ENCODE measurements around the gene HARS2. TPM values are rescaled to one million over a fixed set of nuclear protein-coding genes. Genes with fewer than 3 reads are reported as not detected.
A peak's percentile ranks its signal among the peaks of the same experiment; 100 is the strongest.
"Not testable (repeated sequence)": the region's sequence is repeated elsewhere in the genome, so short reads cannot be mapped to it uniquely, and the experiment has no call there.

The HARS2 gene
- total RNA-seq, 1 donor from 2014 or later = 10.7 TPM

DNA sequence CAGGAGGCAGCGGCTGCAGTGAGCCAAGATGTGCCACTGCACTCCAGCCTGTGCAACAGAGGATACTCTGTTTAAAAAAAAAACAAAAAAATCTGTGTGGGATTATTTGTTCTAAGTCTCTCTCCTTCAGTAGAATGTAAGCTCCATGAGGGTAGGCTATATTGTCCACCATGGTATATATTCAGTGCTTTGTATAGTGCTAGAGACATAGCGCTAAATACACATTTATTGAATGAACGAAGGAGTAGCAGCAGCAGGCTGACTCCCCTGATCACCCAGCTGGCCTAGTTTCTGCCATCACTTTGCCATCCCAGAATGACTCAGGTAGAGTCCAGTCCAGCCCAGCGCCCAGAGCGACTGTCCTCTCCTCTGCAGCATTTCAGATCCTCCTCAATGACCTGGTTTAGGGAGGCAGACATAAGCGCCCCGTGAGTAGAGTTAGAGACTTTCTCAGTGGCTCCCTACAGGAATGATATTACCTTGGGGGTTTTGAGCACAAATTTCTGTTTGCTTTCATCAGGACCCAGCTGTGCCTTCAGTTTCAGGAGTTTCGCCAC lies 801 bp upstream of the HARS2 start:
- Histone ChIP-seq H3K9me3 (no peaks in the 10 kb centered on the region), H3K36me3 (peaks cover 29 to 49% of the 10 kb centered on the region in 2 donors), H3K4me3 (peak overlapping the region; percentile 60 to 86), H3K27ac (peak overlapping the region; percentile 76 to 81), H3K4me1 (peaks cover 4 to 25% of the 10 kb centered on the region in 2 donors), H3K27me3 (no peaks in the 10 kb centered on the region)
- no peak for DNase-seq (ENCODE audit: low spot score in 2 of 2)
- intact Hi-C loops (cut with DNase I) = loop anchor here (5.0 kb wide), 2 partner anchors 43 to 288 kb away; partner anchors contain the start of genes ANKHD1, IK and NDUFA2
- TF ChIP-seq, protein P1, sequence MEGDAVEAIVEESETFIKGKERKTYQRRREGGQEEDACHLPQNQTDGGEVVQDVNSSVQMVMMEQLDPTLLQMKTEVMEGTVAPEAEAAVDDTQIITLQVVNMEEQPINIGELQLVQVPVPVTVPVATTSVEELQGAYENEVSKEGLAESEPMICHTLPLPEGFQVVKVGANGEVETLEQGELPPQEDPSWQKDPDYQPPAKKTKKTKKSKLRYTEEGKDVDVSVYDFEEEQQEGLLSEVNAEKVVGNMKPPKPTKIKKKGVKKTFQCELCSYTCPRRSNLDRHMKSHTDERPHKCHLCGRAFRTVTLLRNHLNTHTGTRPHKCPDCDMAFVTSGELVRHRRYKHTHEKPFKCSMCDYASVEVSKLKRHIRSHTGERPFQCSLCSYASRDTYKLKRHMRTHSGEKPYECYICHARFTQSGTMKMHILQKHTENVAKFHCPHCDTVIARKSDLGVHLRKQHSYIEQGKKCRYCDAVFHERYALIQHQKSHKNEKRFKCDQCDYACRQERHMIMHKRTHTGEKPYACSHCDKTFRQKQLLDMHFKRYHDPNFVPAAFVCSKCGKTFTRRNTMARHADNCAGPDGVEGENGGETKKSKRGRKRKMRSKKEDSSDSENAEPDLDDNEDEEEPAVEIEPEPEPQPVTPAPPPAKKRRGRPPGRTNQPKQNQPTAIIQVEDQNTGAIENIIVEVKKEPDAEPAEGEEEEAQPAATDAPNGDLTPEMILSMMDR (IDR thresholded peaks at IDR 0.05) = no peak

DNA sequence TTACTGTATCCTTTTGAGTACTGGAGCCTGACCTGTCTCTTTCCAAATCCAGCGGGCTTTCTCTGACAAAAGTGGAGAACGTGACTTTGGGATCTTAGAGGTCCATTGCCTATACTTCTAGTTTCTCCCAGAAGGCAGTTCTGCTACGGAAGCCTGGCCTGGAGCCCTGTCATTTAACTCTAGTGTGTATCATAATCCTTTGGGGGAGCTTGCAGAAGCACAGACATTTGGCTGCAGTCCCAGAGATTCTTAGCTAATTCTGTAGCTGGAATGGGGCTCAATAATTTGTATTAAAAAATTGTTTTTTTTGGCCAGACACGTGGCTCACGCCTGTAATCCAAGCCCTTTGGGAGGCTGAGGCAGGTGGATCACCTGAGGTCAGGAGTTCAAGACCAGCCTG lies 3.0 kb downstream of the HARS2 start:
- no peak for DNase-seq (ENCODE audit: low spot score in 2 of 2)
- intact Hi-C loops (cut with DNase I) = loop anchor here (5.0 kb wide), 2 partner anchors 47 to 292 kb away; partner anchors contain the start of genes ANKHD1, IK and NDUFA2
- H3K27me3 ChIP-seq = no peaks in the 10 kb centered on the region
- H3K9me3 ChIP-seq = no peaks in the 10 kb centered on the region
- H3K4me1 ChIP-seq = peaks cover 4 to 25% of the 10 kb centered on the region in 2 donors
- TF ChIP-seq, protein P1 (IDR thresholded peaks at IDR 0.05) = no peak
- no peak overlapping the region for H3K4me3 ChIP-seq
- H3K36me3 ChIP-seq = peaks cover 48 to 61% of the 10 kb centered on the region in 2 donors
- H3K27ac ChIP-seq = no peak overlapping the region

DNA sequence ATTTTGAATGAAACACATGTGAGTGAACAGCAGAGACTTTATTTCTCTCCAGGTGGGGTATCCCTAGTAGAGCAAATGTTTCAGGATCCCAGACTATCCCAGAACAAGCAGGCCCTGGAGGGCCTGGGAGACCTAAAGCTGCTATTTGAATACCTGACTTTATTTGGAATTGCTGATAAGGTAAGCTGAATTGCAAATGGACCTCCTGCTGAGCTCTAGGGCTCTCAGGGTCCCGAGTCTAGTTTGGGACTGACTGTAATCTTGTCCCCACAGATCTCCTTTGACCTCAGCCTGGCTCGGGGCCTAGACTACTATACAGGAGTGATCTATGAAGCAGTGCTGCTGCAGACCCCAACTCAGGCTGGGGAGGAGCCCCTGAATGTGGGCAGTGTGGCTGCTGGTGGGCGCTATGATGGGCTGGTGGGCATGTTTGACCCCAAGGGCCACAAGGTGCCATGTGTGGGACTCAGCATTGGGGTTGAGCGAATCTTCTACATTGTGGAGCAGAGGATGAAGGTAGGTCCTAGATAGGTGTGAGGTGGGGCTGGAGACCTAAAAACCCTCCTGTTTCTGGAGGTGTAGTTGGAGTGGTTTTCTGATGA lies 5.7 kb downstream of the HARS2 start:
- Histone ChIP-seq H3K36me3 (peaks cover 49 to 67% of the 10 kb centered on the region in 2 donors), H3K9me3 (no peaks in the 10 kb centered on the region), H3K4me1 (peaks cover 3 to 29% of the 10 kb centered on the region in 2 donors), H3K27me3 (no peaks in the 10 kb centered on the region), H3K27ac (no peak overlapping the region), H3K4me3 (no peak overlapping the region)
- DNase-seq (ENCODE audit: low spot score in 2 of 2) = no peak
- intact Hi-C loops (cut with DNase I) = no loop called here
- TF ChIP-seq, protein P1 (IDR thresholded peaks at IDR 0.05) = no peak

DNA sequence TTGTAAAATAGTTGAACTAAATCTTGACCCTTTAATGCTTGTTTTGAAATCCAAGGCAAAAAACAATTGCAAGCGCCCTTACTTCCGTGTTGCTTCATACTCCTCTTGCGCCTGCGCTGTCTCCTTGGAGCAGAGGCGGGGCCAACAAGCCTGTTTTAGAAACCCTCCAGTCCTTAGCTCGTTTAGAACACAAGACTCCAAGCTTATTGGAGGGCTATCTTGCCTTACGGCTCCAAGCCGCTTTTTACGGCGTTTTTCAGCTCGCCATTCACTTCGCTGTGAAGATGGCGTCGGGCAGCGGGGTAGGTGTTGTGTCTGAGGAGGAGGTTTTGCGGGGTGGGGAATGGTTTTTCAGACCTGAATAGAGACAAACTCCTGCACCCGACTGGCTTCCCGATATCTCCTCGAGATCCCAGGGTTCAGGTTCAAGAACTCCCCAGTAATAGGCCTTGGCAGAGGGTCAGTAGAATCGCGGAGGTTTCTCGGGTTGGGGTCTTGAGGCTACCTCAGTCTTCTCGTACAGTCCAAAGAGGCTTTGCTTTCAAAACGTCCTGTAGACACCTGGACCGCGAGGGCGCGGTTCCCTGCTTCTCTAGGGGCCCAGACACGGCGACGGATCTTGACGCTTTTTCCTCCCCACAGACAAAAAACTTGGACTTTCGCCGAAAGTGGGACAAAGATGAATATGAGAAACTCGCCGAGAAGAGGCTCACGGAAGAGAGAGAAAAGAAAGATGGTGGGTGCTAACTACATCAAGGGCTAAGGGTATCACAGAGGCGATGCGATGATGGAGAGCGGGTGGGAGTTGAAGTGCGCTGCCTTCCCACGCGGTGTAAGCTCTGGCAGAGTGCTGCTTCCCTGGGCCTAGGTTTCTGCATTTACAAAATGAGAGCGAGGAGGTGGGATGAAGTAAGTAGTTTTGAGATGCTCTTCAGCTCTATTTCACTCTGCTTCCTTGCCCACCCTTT lies 9.2 kb downstream of the HARS2 start, which contains the start of gene ZMAT2:
TSS of gene ZMAT2 (plus strand) at position 271 of the 968 bp plus-strand sequence. CDS start at position 285, 14 bp downstream.
- peak within 1 kb of the TSS; percentile 71 to 76 for H3K27ac ChIP-seq
- peak within 1 kb of the TSS; percentile 75 to 79 for H3K4me3 ChIP-seq
- peak; percentile 90 to 97 for DNase-seq (ENCODE audit: low spot score in 2 of 2)
- intact Hi-C loops (cut with DNase I) = loop anchor here (1.0 to 5.0 kb wide), 3 partner anchors 11 to 153 kb away; partner anchors contain the start of genes EIF4EBP3 and WDR55
- TF ChIP-seq, protein P1 (IDR thresholded peaks at IDR 0.05) = no peak
- peaks cover 3 to 14% of the 10 kb centered on the region in 2 donors for H3K4me1 ChIP-seq
- H3K27me3 ChIP-seq = no peaks in the 10 kb centered on the region
- H3K36me3 ChIP-seq = peaks cover 66 to 80% of the 10 kb centered on the region in 2 donors
- no peaks in the 10 kb centered on the region for H3K9me3 ChIP-seq

DNA sequence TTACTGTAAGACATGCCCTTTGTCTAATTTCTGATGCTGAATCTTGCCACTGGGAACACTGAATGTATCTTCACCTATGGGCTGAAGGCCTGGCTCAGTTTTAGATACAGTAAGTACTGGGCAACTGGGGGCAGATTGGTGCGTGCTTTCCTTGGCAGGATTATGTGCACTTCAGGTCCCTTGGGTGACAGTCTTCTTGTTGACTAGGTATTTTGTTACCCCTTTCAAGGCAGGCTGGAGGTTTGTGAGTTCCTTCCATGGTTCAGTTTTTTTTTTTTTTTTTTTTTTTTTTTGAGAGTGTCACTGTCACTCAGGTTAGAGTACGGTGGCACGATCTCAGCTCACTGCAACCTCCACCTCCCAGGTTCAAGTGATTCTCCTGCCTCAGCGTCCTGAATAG lies 16.6 kb downstream of the HARS2 start:
- peak overlapping the region; percentile 42 to 64 for H3K27ac ChIP-seq
- intact Hi-C loops (cut with DNase I) = no loop called here
- no peak overlapping the region for H3K4me3 ChIP-seq
- no peaks in the 10 kb centered on the region for H3K9me3 ChIP-seq
- H3K36me3 ChIP-seq = peaks cover 28 to 38% of the 10 kb centered on the region in 2 donors
- H3K4me1 ChIP-seq = peaks cover 0 to 4% of the 10 kb centered on the region in 2 donors
- no peak for DNase-seq (ENCODE audit: low spot score in 2 of 2)
- H3K27me3 ChIP-seq = no peaks in the 10 kb centered on the region
- TF ChIP-seq, protein P1 (IDR thresholded peaks at IDR 0.05) = no peak

DNA sequence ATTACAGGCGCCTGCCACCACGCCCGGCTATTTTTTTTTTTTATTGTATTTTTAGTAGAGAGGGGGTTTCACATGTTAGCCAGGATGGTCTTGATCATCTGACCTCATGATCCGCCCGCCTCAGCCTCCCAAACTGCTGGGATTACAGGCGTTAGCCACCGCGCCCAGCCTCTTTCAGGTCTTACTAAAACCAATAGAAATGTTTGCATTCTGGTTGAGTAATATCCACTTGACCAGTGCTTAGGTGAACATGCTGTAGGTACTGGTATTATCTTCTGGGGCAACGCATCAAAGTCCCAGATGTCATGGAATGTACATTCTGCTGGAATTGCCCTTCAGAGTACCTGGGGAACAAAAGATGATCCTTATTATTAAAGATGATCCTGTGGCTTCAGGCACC lies 17.5 kb downstream of the HARS2 start:
- DNase-seq (ENCODE audit: low spot score in 2 of 2); H3K4me3 ChIP-seq; H3K27ac ChIP-seq; H3K9me3 ChIP-seq; H3K27me3 ChIP-seq; intact Hi-C loops (cut with DNase I); H3K4me1 ChIP-seq: not testable (repeated sequence)
- H3K36me3 ChIP-seq = peaks cover 19 to 28% of the 10 kb centered on the region in 2 donors

Measured in ascending aorta (tissue), 2 donors.